ENCODE data around the gene MBP. TPM values are rescaled to one million over a fixed set of nuclear protein-coding genes. Genes with fewer than 3 reads are reported as not detected.

Gene MBP
- polyA plus RNA-seq, 1 experiment, result 5.3 TPM

DNA sequence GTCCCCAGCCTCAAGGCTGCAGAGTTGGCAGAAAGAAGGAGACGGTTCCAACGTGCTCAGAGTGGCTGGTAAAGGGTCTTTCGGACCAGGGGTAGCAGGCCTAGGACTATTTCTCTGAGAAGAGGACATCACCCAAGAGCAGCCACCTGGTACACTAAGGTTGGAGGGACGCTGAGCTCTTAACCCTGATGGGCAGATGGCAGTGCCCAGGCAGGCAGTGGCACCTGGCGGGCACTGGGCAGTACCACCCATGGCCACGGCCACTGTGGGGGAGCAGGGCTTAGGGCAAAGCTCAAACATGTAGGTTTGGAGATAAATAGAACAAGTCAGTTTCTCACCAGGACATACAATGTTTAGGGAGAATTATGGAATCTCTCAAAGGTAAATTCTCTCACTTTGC lies 53.5 kb downstream of the MBP start:
- no peak for DNase-seq (ENCODE audit: low read depth, low spot score)
- POLR2A ChIA-PET, result no interaction called here
- no peak overlapping the region for H3K4me3 ChIP-seq (ENCODE audit: low read depth, low read length)
- CTCF ChIA-PET, result interaction anchor here (1.5 kb wide), 1 partner anchor 18 kb away, joined by 3 read pairs; no protein-coding TSS in a partner anchor
- TF ChIP-seq, protein P1, sequence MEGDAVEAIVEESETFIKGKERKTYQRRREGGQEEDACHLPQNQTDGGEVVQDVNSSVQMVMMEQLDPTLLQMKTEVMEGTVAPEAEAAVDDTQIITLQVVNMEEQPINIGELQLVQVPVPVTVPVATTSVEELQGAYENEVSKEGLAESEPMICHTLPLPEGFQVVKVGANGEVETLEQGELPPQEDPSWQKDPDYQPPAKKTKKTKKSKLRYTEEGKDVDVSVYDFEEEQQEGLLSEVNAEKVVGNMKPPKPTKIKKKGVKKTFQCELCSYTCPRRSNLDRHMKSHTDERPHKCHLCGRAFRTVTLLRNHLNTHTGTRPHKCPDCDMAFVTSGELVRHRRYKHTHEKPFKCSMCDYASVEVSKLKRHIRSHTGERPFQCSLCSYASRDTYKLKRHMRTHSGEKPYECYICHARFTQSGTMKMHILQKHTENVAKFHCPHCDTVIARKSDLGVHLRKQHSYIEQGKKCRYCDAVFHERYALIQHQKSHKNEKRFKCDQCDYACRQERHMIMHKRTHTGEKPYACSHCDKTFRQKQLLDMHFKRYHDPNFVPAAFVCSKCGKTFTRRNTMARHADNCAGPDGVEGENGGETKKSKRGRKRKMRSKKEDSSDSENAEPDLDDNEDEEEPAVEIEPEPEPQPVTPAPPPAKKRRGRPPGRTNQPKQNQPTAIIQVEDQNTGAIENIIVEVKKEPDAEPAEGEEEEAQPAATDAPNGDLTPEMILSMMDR (IDR thresholded peaks at IDR 0.05; ENCODE audit: low read depth, low read length), result no peak
- H3K9me3 ChIP-seq (ENCODE audit: control insufficient read depth, insufficient read depth, low read length), result no peaks in the 10 kb centered on the region; the same call in 1 of the 2 replicates
- no peaks in the 10 kb centered on the region for H3K27me3 ChIP-seq (ENCODE audit: control insufficient read depth, insufficient read depth, low read length)
- H3K27ac ChIP-seq (ENCODE audit: low read depth, low read length), result no peak overlapping the region

DNA sequence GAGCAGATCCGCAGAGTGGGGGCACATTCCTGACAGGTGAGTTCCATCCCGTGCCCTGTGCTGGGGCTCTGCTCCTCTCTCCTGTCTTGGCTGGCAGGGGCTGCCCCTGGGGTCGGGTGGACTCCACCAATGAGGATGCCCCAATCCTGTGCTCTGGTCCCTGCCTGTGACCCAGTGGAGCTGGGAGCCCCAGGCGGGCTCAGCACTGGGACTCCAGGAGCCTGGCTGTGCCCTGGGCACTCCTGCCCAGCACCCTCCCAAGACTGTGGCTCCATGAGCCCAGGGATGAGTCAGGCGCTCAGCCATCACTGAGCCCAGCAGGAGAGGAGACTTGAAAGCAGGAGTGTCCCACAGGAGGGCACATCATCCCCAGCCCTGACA lies 53.9 kb downstream of the MBP start:
- DNase-seq (ENCODE audit: low read depth, low spot score), result no peak
- Histone ChIP-seq H3K27ac (ENCODE audit: low read depth, low read length) (no peak overlapping the region), H3K9me3 (ENCODE audit: control insufficient read depth, insufficient read depth, low read length) (no peaks in the 10 kb centered on the region; the same call in 1 of the 2 replicates), H3K4me3 (ENCODE audit: low read depth, low read length) (no peak overlapping the region), H3K27me3 (ENCODE audit: control insufficient read depth, insufficient read depth, low read length) (no peaks in the 10 kb centered on the region)
- TF ChIP-seq, protein P1 (IDR thresholded peaks at IDR 0.05; ENCODE audit: low read depth, low read length), result no peak
- ChIA-PET POLR2A (no interaction called here), CTCF (interaction anchor here (1.5 kb wide), 1 partner anchor 17 kb away, joined by 3 read pairs; no protein-coding TSS in a partner anchor)

DNA sequence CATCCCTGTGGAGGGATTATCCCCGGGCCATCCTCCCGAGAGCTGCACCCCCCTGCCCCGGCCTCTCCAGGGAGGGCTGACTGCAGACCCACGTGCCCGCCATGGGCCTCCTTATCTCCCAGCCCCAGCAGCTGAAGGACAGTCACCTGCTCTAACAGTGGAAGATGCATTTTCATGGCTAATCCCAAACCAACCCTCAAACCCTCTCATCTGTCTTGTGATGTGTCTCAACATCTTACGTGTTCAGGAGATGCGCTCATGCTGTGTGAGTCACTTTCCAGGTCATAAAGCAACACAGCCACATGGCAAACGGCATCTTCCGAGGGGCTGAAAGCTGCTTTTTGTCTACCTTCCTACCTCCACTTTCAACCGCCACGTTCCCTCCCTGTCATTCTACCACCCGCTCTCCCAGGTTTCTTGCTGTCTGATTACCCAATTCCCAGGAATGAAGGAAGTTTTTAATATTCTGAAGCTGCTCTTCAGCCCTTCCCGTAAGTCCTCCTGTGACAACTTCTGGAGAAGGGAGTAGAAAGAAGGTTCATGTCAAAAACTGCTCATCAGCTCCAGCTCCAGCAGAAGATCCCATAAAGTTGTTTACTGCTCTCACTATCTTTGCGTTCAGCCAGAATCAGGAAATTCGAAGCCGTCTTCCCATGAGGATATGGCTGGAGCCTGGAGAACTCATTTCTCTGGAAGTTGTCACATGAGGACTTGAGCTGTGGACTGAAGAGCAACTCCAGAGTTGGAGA lies 54.5 kb downstream of the MBP start:
- peak overlapping the region; percentile 25 for H3K27ac ChIP-seq (ENCODE audit: low read depth, low read length)

DNA sequence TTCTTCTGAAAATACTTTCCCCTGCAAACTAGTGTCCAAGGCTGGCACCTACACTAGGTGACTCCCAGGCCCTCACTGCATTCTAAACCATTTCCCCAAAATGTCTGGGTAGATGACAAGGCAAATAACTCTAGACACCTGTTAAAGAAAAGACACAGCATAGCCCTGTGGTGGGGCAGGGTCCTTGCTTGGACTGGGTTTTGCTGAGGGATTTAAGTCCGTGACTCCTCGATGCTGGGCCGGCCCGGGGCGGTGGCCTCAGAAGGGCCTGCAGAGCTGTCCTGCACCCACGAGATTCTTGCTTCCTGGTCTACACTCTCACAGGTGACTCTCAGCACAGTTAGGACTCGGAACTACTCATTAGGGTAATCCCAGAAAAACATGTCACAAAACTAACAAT lies 55.2 kb downstream of the MBP start:
- ChIA-PET CTCF (no interaction called here), POLR2A (no interaction called here)
- Histone ChIP-seq H3K27me3 (ENCODE audit: control insufficient read depth, insufficient read depth, low read length) (no peaks in the 10 kb centered on the region), H3K9me3 (ENCODE audit: control insufficient read depth, insufficient read depth, low read length) (no peaks in the 10 kb centered on the region; the same call in 1 of the 2 replicates), H3K4me3 (ENCODE audit: low read depth, low read length) (no peak overlapping the region), H3K27ac (ENCODE audit: low read depth, low read length) (no peak overlapping the region)
- TF ChIP-seq, protein P1 (IDR thresholded peaks at IDR 0.05; ENCODE audit: low read depth, low read length), result no peak
- no peak for DNase-seq (ENCODE audit: low read depth, low spot score)

More for the DNA sequence above, 54.5 kb downstream of the MBP start:
- TF ChIP-seq, protein P1 (IDR thresholded peaks at IDR 0.05; ENCODE audit: low read depth, low read length), result no peak
- no peaks in the 10 kb centered on the region; the same call in 1 of the 2 replicates for H3K9me3 ChIP-seq (ENCODE audit: control insufficient read depth, insufficient read depth, low read length)
- DNase-seq (ENCODE audit: low read depth, low spot score), result no peak
- ChIA-PET POLR2A (no interaction called here), CTCF (interaction anchor here (1.5 kb wide), 1 partner anchor 17 kb away, joined by 3 read pairs; no protein-coding TSS in a partner anchor)
- H3K4me3 ChIP-seq (ENCODE audit: low read depth, low read length), result no peak overlapping the region
- no peaks in the 10 kb centered on the region for H3K27me3 ChIP-seq (ENCODE audit: control insufficient read depth, insufficient read depth, low read length)

DNA sequence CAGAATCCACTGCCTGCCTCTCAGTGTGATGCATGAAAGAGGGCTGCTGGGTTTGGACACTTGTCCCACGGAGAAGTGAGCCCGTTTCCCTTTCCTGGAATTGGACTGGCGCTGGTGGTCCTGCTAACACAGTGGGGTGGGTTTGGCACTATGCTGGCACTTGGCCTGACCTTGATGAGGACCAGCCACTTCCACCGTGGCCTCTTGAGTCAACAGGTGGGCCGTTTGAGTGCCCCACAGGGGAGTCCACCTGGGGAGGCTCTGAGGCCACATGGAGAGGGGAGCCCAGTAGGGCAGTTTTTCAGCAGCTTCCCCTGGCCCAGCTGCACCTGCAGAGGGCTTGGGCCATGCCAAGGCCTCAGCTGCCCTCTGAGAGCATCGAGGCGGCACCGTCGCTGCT lies 56.5 kb downstream of the MBP start:
- CTCF ChIA-PET, result interaction anchor here (0.6 kb wide), 1 partner anchor 114 kb away, joined by 8 read pairs; no protein-coding TSS in a partner anchor

More for the DNA sequence above, 56.5 kb downstream of the MBP start:
- Histone ChIP-seq H3K27me3 (ENCODE audit: control insufficient read depth, insufficient read depth, low read length) (no peaks in the 10 kb centered on the region), H3K4me3 (ENCODE audit: low read depth, low read length) (no peak overlapping the region), H3K27ac (ENCODE audit: low read depth, low read length) (no peak overlapping the region), H3K9me3 (ENCODE audit: control insufficient read depth, insufficient read depth, low read length) (no peaks in the 10 kb centered on the region; the same call in 1 of the 2 replicates)
- POLR2A ChIA-PET, result no interaction called here
- DNase-seq (ENCODE audit: low read depth, low spot score), result no peak
- TF ChIP-seq, protein P1 (IDR thresholded peaks at IDR 0.05; ENCODE audit: low read depth, low read length), result no peak

Data from AG04450 (cell line).